A549 (cell line): ENCODE measurements around the gene ERFL.

Experiments
- CTCF ChIP-seq: fragments of >200 bp; sonication (Bioruptor Twin); formaldehyde crosslinking; IDR thresholded peaks from 3 replicates; pipeline ENCODE4 v1.5.1; 2016
- EP300 ChIP-seq, 2 experiments: fragments of >200 bp; sonication (Bioruptor Twin); formaldehyde crosslinking; IDR thresholded peaks; 2 replicates in 1 of 2; 3 replicates in 1 of 2; pipeline ENCODE4 v1.6.1; 2016 to 2017
- HMGXB4 ChIP-seq: fragments of 250-450 bp; sonication (Bioruptor Pico); IDR thresholded peaks from 2 replicates; pipeline ENCODE4 v1.5.0; 2021; ENCODE audit warnings: mild to moderate bottlenecking, moderate library complexity, borderline replicate concordance
- REST ChIP-seq: fragments of 200-600 bp; sonication (generic); IDR thresholded peaks from 2 replicates; pipeline ENCODE4 v1.6.1; 2016; ENCODE audit warnings: antibody characterized with exemption, mild to moderate bottlenecking, moderate library complexity

DNA sequence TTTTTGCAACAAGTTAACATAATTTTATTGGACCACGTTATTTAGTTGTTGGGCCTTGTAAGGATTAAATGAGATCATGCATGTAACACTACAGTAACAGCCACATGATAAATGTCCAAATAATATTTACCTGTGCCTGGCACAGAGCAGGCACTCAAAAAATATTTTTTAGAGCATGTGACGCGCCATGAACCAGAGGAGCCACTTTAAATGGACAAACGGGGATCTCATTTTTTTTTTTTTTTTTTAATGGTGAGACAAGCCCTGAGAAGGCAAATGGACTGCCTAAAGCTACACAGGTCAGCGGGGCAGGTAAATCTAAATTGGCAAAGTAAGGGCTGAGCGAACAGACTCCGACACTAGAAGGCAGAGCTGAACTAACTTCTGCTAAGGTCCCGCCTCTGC is 69.0 kb downstream of the ERFL start:
- TF ChIP-seq CTCF (no peak; the same call in 2 of the 3 replicates), REST (no peak), HMGXB4 (no peak), EP300 (IDR thresholded peaks at IDR 0.05) (no peak)
